NT2/D1 (cell line): ENCODE results near the gene FRMD8.

Experiments used
- SUZ12 ChIP-seq: IDR thresholded peaks from 2 replicates; pipeline ENCODE4 v1.6.1; 2011; ENCODE audit not compliant: insufficient read length, insufficient read depth; ENCODE audit errors: extremely low read depth
- ZNF274 ChIP-seq: IDR thresholded peaks from 2 replicates; pipeline ENCODE4 v1.6.1; 2011; ENCODE audit warnings: mild to moderate bottlenecking, low read depth, low read length

DNA sequence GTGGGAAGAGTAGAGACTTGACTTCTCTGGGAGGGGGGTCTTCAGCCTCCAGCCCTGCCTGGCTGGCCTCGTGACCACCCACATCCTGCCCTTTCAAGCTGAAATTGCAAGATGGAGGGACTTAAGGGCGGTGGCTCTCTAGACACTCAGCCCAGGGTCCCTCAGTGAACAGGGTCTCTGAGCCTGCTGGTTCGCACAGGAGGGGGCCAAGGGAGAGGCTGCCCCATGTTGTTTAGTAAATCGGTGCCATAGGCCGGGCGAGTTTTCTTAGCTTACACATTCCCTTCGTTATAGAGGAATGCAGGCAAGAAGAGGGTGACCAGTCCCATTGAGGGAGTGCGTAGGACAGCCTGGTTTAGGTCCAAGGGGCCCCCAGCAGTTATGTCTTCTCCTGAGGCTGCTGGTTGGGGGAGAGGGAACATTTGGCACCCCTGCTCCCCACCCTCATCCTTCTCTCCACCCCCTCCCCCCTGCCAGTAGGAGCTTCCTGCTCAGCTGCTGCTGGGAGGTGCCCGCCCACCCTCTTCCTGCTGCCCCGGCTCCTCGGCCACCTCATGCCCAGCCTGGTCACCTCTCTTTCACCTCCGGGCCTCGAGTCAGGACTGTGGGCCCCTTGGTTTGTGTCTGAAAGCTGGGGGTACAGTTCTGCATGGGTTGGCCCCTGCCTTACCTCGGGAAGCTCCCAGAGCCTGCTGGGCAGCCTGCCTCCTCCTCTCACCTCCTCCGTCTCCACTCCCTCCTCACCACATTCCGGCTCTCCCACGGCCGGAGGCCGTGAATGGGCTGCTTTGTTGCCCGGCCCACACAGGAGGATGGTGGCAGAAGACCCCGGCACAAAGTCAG is 3.9 kb downstream of the FRMD8 start:
- TF ChIP-seq ZNF274 (no peak), SUZ12 (no peak)
